Stomach (tissue), 9 donors: Measurements from ENCODE around the gene EMILIN3. TPM values are rescaled to one million over a fixed set of nuclear protein-coding genes. Genes with fewer than 3 reads are reported as not detected.

Experiments used
- DNase-seq, 2 donors: peaks; one replicate each; pipeline versions ENCODE4 v3.0.0 to v3.0.0-alpha.2; 2013 to 2019
- H3K27ac ChIP-seq, 5 donors: fragments of 200-600 bp in 4 of 5; sonication (generic) in 4 of 5; one replicate each; pipeline ENCODE4 v1.5.1; 2013 to 2019; ENCODE audit warnings: mild to moderate bottlenecking in 1 of 5, moderate library complexity in 1 of 5
- H3K27me3 ChIP-seq, 3 donors: fragments of 200-600 bp; sonication (generic); one replicate each; pipeline ENCODE4 v1.5.1; 2017 to 2019; ENCODE audit warnings: mixed run types in 1 of 3
- H3K36me3 ChIP-seq, 4 donors: fragments of 200-600 bp; sonication (generic); 1 replicate in 3 of 4; 2 replicates in 1 of 4; pipeline ENCODE4 v1.5.1; 2016 to 2019
- H3K4me1 ChIP-seq, 4 donors: fragments of 200-600 bp; sonication (generic); one replicate each; pipeline ENCODE4 v1.5.1; 2016 to 2019
- H3K4me3 ChIP-seq, 4 donors: fragments of 200-600 bp; sonication (generic) in 3 of 4; one replicate each; pipeline ENCODE4 v1.5.1; 2016 to 2019; ENCODE audit warnings: mild to moderate bottlenecking in 1 of 4
- H3K9me3 ChIP-seq, 4 donors: fragments of 200-600 bp; sonication (generic); one replicate each; pipeline ENCODE4 v1.5.1; 2016 to 2019
- CTCF ChIP-seq, 7 experiments: fragments of 450-650 bp in 4 of 7; fragments of 200-600 bp in 3 of 7; sonication (generic) in 3 of 7; IDR thresholded peaks; one replicate each; pipeline ENCODE4 v1.5.1; 2016 to 2019; ENCODE audit warnings: antibody characterized with exemption in 7 of 7, control low read depth in 2 of 7, mild to moderate bottlenecking in 1 of 7
- EP300 ChIP-seq: sonication (generic); formaldehyde crosslinking; IDR thresholded peaks from one replicate; pipeline ENCODE4 v1.6.1; 2017; ENCODE audit warnings: antibody characterized with exemption
- POLR2A ChIP-seq, 4 donors: fragments of 450-650 bp; IDR thresholded peaks; one replicate each; pipeline ENCODE4 v1.6.1; 2016; ENCODE audit warnings: antibody characterized with exemption in 4 of 4, control low read depth in 2 of 4, mild to moderate bottlenecking in 1 of 4, moderate library complexity in 1 of 4
- POLR2AphosphoS5 ChIP-seq, 3 donors: sonication (generic); formaldehyde crosslinking; IDR thresholded peaks; one replicate each; pipeline ENCODE4 v1.6.1; 2016; ENCODE audit warnings: antibody characterized with exemption in 3 of 3
- WGBS, 5 donors: extraction: QIAGEN DNeasy Blood & Tissue Kit in 3 of 5; methylation state at CpG; one replicate each; pipeline versions ENCODE4 v1.1.5 to v1.1.7; 2013 to 2018; 5-methylcytosine and 5-hydroxymethylcytosine counted together
- intact Hi-C: fragments of 100-400 bp; cut with DNase I; formaldehyde crosslinking; loops from one replicate; pipeline ENCODE4 v1.15.1; 2023; ENCODE audit warnings: low total_unique reads
- polyA plus RNA-seq, 3 donors: library from polyadenylated mRNA; stranded (reverse); fragments of 200-250 nt; gene quantifications; one replicate each; pipeline ENCODE4 v1.2.3, GENCODE V29; 2013
- total RNA-seq, 5 donors: library from RNA; depleted of rRNA; stranded (reverse); fragments of >200 nt; gene quantifications; one replicate each; pipeline versions ENCODE4 v1.1.0 to v1.2.3, GENCODE V29; 2014 to 2016
- donor health status: healthy with polysubstance abuse.
- donor health status: Bipolar disorder and iron deficiency.
- donor health status: healthy.

EMILIN3 gene
- total and polyA plus RNA-seq, 8 donors: 0.37 to 4.0 (median 2.6) TPM; not detected in 1

GRCh38 chr20:41361757-41362747, 4.6 kb downstream of the EMILIN3 start:
- DNase-seq: peak in 1 of 2 donors; percentile 48
- TF ChIP-seq CTCF (IDR thresholded peaks at IDR 0.05): no peak
- no peak for TF ChIP-seq POLR2A (IDR thresholded peaks at IDR 0.05)
- Histone ChIP-seq H3K27ac (no peak overlapping the region), H3K27me3 (peaks cover 0 to 46% (median 29%) of the 10 kb centered on the region in 3 donors), H3K9me3 (no peaks in the 10 kb centered on the region), H3K36me3 (peaks cover 0 to 28% (median 21%) of the 10 kb centered on the region in 4 donors), H3K4me3 (no peak overlapping the region), H3K4me1 (peaks cover 7 to 17% (median 13%) of the 10 kb centered on the region in 4 donors)
- 76 to 82% (median 80%) methylated on average over 30 to 45 of the region's 45 CpGs for WGBS, 5 donors
- intact Hi-C loops: no loop called here

GRCh38 chr20:41360831-41361756, 5.5 kb downstream of the EMILIN3 start:
- 85 to 90% (median 87%) methylated on average over 7 to 22 of the region's 22 CpGs for WGBS, 5 donors
- no peak for TF ChIP-seq POLR2AphosphoS5 (IDR thresholded peaks at IDR 0.05)
- TF ChIP-seq EP300: no peak
- TF ChIP-seq POLR2A (IDR thresholded peaks at IDR 0.05): no peak
- no peak for TF ChIP-seq CTCF (IDR thresholded peaks at IDR 0.05)
- H3K36me3 ChIP-seq: peaks cover 0 to 37% (median 31%) of the 10 kb centered on the region in 4 donors
- H3K27ac ChIP-seq: no peak overlapping the region
- H3K4me3 ChIP-seq: no peak overlapping the region
- intact Hi-C loops: no loop called here
- H3K4me1 ChIP-seq: peaks cover 4 to 11% (median 8%) of the 10 kb centered on the region in 4 donors
- no peak for DNase-seq
- H3K27me3 ChIP-seq: peaks cover 0 to 37% (median 21%) of the 10 kb centered on the region in 3 donors
- H3K9me3 ChIP-seq: no peaks in the 10 kb centered on the region

GRCh38 chr20:41359541-41360011, 7.0 kb downstream of the EMILIN3 start:
- intact Hi-C loops: no loop called here
- H3K36me3 ChIP-seq: peaks cover 0 to 49% (median 43%) of the 10 kb centered on the region in 4 donors

More at GRCh38 chr20:41359541-41360011, 7.0 kb downstream of the EMILIN3 start:
- no peak for DNase-seq
- no peak overlapping the region for H3K27ac ChIP-seq
- H3K4me1 ChIP-seq: no peaks in the 10 kb centered on the region
- 83 to 87% (median 86%) methylated on average over 8 to 9 of the region's 9 CpGs for WGBS, 5 donors
- TF ChIP-seq EP300 (no peak), CTCF (IDR thresholded peaks at IDR 0.05) (no peak), POLR2AphosphoS5 (IDR thresholded peaks at IDR 0.05) (no peak), POLR2A (IDR thresholded peaks at IDR 0.05) (no peak)
- no peak overlapping the region for H3K4me3 ChIP-seq
- peaks cover 0 to 22% (median 6%) of the 10 kb centered on the region in 3 donors for H3K27me3 ChIP-seq
- H3K9me3 ChIP-seq: no peaks in the 10 kb centered on the region
